HFF-Myc (cell line): ENCODE results near the gene FKBP14.

ENCODE experiments used
- DNase-seq: peaks from one replicate; pipeline ENCODE4 v3.0.0-alpha.2; 2011; ENCODE audit warnings: low read depth; ENCODE audit errors: extremely low read depth
- H3K4me3 ChIP-seq: replicated peaks from 2 replicates; pipeline ENCODE4 v1.5.1; 2011; ENCODE audit warnings: low read depth, mild to moderate bottlenecking, control low read depth, low read length
- TF ChIP-seq, protein P1 (sequence below): IDR thresholded peaks from 2 replicates; pipeline ENCODE4 v1.5.1; 2012; ENCODE audit warnings: mild to moderate bottlenecking, low read depth, low read length, control low read depth; ENCODE audit errors: missing control alignments

FKBP14 gene

DNA sequence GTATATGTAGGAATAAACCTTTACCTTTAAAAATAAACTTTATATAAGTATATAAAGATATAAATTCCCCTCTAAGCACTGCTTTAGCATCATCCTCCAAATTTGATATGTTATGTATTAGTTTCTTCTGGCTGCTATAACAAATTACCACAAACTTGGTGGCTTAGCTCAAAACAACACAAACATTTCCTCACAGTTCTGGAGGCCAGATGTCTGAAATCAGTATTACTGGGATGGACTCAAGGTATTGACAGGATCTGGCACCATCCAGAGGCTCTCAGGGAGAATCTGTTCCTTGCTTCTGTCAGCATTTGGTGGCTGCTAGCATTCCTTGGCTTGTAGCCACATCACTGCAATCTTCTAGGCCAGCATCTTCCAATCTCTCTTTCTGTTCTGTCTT is 30.2 kb downstream of the FKBP14 start:
- DNase-seq = no peak
- TF ChIP-seq, protein P1, sequence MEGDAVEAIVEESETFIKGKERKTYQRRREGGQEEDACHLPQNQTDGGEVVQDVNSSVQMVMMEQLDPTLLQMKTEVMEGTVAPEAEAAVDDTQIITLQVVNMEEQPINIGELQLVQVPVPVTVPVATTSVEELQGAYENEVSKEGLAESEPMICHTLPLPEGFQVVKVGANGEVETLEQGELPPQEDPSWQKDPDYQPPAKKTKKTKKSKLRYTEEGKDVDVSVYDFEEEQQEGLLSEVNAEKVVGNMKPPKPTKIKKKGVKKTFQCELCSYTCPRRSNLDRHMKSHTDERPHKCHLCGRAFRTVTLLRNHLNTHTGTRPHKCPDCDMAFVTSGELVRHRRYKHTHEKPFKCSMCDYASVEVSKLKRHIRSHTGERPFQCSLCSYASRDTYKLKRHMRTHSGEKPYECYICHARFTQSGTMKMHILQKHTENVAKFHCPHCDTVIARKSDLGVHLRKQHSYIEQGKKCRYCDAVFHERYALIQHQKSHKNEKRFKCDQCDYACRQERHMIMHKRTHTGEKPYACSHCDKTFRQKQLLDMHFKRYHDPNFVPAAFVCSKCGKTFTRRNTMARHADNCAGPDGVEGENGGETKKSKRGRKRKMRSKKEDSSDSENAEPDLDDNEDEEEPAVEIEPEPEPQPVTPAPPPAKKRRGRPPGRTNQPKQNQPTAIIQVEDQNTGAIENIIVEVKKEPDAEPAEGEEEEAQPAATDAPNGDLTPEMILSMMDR = no peak
- no peak overlapping the region for H3K4me3 ChIP-seq

DNA sequence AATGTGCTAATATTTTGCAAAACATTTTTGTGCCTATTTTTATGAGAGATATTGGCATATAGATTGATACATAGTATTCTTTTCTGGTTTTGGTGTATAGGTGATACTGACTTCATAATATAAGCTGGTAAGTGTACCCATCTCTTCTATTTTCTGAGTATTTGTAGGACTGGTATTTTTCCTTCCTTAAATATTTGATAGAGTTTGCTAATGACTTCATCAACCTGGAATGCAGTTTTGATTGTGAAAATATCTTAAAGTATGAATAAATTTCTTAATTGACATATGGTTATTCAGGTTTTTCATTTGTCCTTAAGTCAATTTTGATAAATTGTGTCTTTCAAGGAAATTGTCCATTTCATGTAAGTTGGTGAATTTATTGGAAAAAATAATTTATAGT is 30.9 kb downstream of the FKBP14 start:
- TF ChIP-seq, protein P1 = no peak
- H3K4me3 ChIP-seq = no peak overlapping the region
- DNase-seq = no peak

DNA sequence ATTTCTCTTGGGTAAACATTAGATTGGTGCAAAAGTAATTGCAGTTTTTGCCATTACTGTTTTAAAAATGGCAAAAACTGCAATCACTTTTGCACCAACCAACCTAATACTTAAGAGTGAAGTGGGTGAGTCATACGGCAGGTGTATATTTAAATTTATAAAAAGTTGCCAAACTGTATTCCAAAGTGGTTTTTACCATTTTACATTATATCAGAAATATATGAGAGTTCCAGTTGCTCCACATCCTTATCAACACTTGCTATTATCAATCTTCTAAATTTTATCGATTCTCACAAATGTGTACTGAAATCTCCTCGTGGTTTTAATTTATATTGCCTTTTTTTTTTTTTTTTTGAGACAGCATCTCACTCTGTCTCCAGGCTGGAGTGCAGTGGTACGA is 33.4 kb downstream of the FKBP14 start:
- TF ChIP-seq, protein P1 = no peak

DNA sequence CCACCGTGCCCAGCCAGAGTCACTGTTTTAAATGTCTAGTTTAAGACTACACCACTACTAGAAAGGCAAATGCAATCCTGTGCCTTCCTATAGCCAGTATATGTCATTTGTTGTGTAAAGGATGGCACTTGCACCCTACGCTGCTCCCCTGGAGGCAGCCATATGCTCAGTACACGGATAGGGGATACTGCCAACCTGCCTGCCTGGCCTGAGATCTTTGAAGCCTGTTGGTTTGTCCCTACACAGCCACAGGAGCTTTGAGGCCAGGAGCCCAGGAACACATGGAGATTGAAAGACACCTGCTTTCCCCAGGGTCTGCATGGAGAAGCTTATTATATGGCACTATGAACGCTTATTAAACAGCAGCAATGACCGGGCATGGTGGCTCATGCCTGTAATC is 34.6 kb downstream of the FKBP14 start:
- H3K4me3 ChIP-seq = no peak overlapping the region
- DNase-seq = no peak
- TF ChIP-seq, protein P1 = no peak

More for the DNA sequence above, 33.4 kb downstream of the FKBP14 start:
- no peak for DNase-seq
- H3K4me3 ChIP-seq = no peak overlapping the region

DNA sequence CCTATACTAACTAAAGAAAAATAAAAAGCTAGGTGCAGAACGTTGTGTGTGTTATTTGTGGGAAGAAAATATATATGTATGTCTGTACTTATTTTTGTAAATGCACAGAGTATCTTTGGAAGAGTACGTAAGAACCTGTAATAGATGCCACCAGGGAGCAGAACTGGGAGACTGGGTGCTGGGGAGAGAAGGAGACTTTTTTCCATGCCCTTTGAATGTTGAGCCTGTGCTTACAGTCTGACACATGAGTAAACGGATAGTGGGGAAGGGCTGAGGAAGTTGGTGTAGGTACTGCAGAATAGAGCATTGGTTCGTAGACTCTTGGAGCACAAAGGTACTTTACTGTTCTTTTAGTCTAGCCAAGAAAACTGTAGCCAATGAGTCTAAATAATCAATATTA is 35.6 kb downstream of the FKBP14 start:
- no peak overlapping the region for H3K4me3 ChIP-seq
- TF ChIP-seq, protein P1 = no peak
- DNase-seq = no peak

DNA sequence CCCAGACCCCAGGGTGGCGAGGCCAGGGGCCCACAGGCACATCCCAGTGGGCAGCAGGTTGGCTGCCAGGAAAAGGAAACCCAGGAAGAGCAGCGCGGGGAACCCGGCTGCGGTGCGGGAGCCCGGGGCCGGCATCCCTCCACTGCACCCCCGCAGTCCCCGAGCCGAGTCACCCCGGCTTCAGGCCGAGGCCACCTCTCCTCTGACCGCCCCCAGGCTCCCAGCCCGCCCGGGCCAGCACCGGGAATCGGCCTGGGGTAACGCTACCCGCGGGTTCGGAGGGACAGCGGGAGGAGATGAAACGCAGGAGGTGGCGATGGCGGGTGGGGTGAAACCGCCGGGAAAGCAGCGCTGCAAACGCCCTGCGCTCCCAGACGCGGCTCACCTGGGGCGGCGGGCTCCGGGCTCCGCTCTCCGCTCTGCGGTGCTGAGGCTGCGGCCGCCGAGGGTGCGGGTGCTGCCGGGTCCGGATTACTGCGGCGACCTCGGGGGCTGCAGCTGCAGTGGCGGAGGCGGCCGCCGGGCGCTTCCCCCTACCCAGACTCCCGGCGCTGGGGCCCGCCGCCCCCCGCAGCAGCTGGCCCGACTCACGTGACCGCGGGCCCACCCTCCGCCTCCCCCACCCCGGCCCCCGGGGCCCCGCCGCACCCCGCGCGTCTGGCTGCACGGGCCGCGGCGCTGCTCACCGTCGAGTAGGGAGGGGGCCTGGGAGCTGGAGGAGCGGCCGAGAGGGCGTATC is 37.1 kb downstream of the FKBP14 start, which contains the start of gene SCRN1:
Gene SCRN1 (minus strand): TSS at position 545 of the 739 bp plus-strand sequence. CDS start 20,734 bp downstream, outside the sequence.
- H3K4me3 ChIP-seq = peak within 1 kb of the TSS; percentile 91

More for the DNA sequence above, 37.1 kb downstream of the FKBP14 start, which contains the start of gene SCRN1:
- TF ChIP-seq, protein P1 = no peak
- no peak for DNase-seq
